Measurements from ENCODE around the gene ANGPTL8.

Gene ANGPTL8

GRCh38 chr19:11238041-11238440, 1.4 kb upstream of the ANGPTL8 start:
- no peak for DNase-seq

GRCh38 chr19:11238781-11239376, 540 bp upstream of the ANGPTL8 start:
- no peak for DNase-seq

GRCh38 chr19:11240008-11240444, 607 bp downstream of the ANGPTL8 start:
- DNase-seq: no peak

GRCh38 chr19:11242025-11242424, 2.6 kb downstream of the ANGPTL8 start:
- DNase-seq: no peak

GRCh38 chr19:11242864-11243797, 3.7 kb downstream of the ANGPTL8 start:
- peak; percentile 82 for DNase-seq

- no peak for DNase-seq
Measured at GRCh38 chr19:11243798-11244169, 4.4 kb downstream of the ANGPTL8 start.

- no peak for DNase-seq
Measured at GRCh38 chr19:11244846-11245589, 5.6 kb downstream of the ANGPTL8 start.

- no peak for DNase-seq
Measured at GRCh38 chr19:11246941-11247340, 7.5 kb downstream of the ANGPTL8 start.

GRCh38 chr19:11247391-11247790, 8.0 kb downstream of the ANGPTL8 start:
- no peak for DNase-seq

GRCh38 chr19:11247934-11248333, 8.5 kb downstream of the ANGPTL8 start:
- DNase-seq: no peak

- DNase-seq: no peak
Measured at GRCh38 chr19:11248852-11249251, 9.4 kb downstream of the ANGPTL8 start.

- DNase-seq: no peak
Measured at GRCh38 chr19:11251217-11251616, 11.8 kb downstream of the ANGPTL8 start.

GRCh38 chr19:11251650-11252314, 12.4 kb downstream of the ANGPTL8 start:
- DNase-seq: no peak

- no peak for DNase-seq
Measured at GRCh38 chr19:11252665-11253355, 13.4 kb downstream of the ANGPTL8 start.

GRCh38 chr19:11254666-11255065, 15.2 kb downstream of the ANGPTL8 start:
- DNase-seq: no peak

GRCh38 chr19:11256189-11256588, 16.8 kb downstream of the ANGPTL8 start:
- no peak for DNase-seq

- no peak for DNase-seq
Measured at GRCh38 chr19:11257846-11258380, 18.5 kb downstream of the ANGPTL8 start.

GRCh38 chr19:11260996-11261395, 21.6 kb downstream of the ANGPTL8 start:
- DNase-seq: no peak

GRCh38 chr19:11261431-11261970, 22.1 kb downstream of the ANGPTL8 start:
- DNase-seq: no peak

GRCh38 chr19:11261971-11262839, 22.8 kb downstream of the ANGPTL8 start, which contains the start of gene DOCK6:
Gene DOCK6, minus strand, starts transcription at chr19:11262524. Its CDS starts 84 bp downstream, at chr19:11262440.
- peak; percentile 19 for DNase-seq

GRCh38 chr19:11263726-11264125, 24.3 kb downstream of the ANGPTL8 start:
- no peak for DNase-seq
